H1 (cell line): ENCODE data around the gene HOXB4. TPM values are rescaled to one million over a fixed set of nuclear protein-coding genes. Genes with fewer than 3 reads are reported as not detected.

Experiments used
- CTCF ChIA-PET: fragments of 300-600 bp; sonication (Branson Sonifier 250); formaldehyde crosslinking; loops from one replicate; lab custom pipeline; 2021; ENCODE audit not compliant: partially characterized antibody; lab: Charles Lee
- POLR2A ChIA-PET: fragments of 300-600 bp; sonication (Branson Sonifier 250); formaldehyde crosslinking; loops from one replicate; lab custom pipeline; 2021; ENCODE audit warnings: inconsistent platforms; ENCODE audit not compliant: partially characterized antibody; lab: Charles Lee
- DNase-seq, 2 experiments: peaks; one replicate each; pipeline versions ENCODE4 v3.0.0 to v3.0.0-alpha.2; 2010 to 2022; ENCODE audit warnings: low spot score in 2 of 2, low read depth in 1 of 2, mixed read lengths in 1 of 2
- FAIRE-seq: peaks from 2 replicates; lab custom pipeline; 2011; peaks lifted over from hg19 to GRCh38; lab: Jason Lieb, UNC
- H2AFZ ChIP-seq: 2 replicates; pipeline ENCODE4 v1.8.1; 2012; ENCODE audit warnings: low read length, inconsistent platforms
- H2AK5ac ChIP-seq: 2 replicates; pipeline ENCODE4 v1.6.1; 2013; ENCODE audit warnings: low read depth, low read length
- H2BK120ac ChIP-seq: replicated peaks from 2 replicates; pipeline ENCODE3; 2013; ENCODE audit warnings: low read depth, low read length, inconsistent platforms
- H2BK12ac ChIP-seq: 2 replicates; pipeline ENCODE4 v1.6.1; 2013; ENCODE audit warnings: low read depth, low read length
- H2BK15ac ChIP-seq: 2 replicates; pipeline ENCODE4 v1.6.1; 2013; ENCODE audit warnings: low read length
- H2BK20ac ChIP-seq: 2 replicates; pipeline ENCODE4 v1.6.1; 2013; ENCODE audit warnings: low read length
- H2BK5ac ChIP-seq: 2 replicates; pipeline ENCODE4 v1.6.1; 2013; ENCODE audit warnings: low read depth, low read length
- H3K14ac ChIP-seq: 2 replicates; pipeline ENCODE4 v1.6.1; 2013; ENCODE audit warnings: inconsistent platforms; ENCODE audit not compliant: insufficient read length
- H3K18ac ChIP-seq: 2 replicates; pipeline ENCODE4 v1.6.1; 2013; ENCODE audit warnings: low read length; ENCODE audit errors: extremely low read depth
- H3K23ac ChIP-seq: 2 replicates; pipeline ENCODE4 v1.6.1; 2013; ENCODE audit warnings: inconsistent platforms; ENCODE audit not compliant: insufficient read length
- H3K23me2 ChIP-seq: 2 replicates; pipeline ENCODE4 v1.6.1; 2013; ENCODE audit warnings: low read depth, low read length
- H3K27ac ChIP-seq: 2 replicates; pipeline ENCODE4 v1.6.1; 2011; ENCODE audit warnings: low read depth, low read length, inconsistent platforms
- H3K27me3 ChIP-seq, 4 experiments: replicated peaks in 1 of 4; 1 replicate in 1 of 4; 2 replicates in 3 of 4; pipeline versions ENCODE4 v1.6.1 to v1.8.1; 2011 to 2013; ENCODE audit warnings: low read length in 3 of 4, mild to moderate bottlenecking in 3 of 4, inconsistent platforms in 2 of 4, mixed read lengths in 2 of 4, moderate library complexity in 1 of 4; ENCODE audit not compliant: control insufficient read depth in 3 of 4, insufficient read depth in 3 of 4; ENCODE audit errors: extremely low read depth in 1 of 4
- H3K36me3 ChIP-seq, 4 experiments: 2 replicates each; pipeline versions ENCODE4 v1.6.1 to v1.8.1; 2011 to 2013; ENCODE audit warnings: mild to moderate bottlenecking in 4 of 4, low read length in 3 of 4, moderate library complexity in 2 of 4, control low read depth in 1 of 4, inconsistent platforms in 1 of 4; ENCODE audit not compliant: insufficient read depth in 4 of 4, control insufficient read depth in 2 of 4
- H3K4ac ChIP-seq: replicated peaks from 2 replicates; pipeline ENCODE3; 2013; ENCODE audit warnings: low read length, low read depth, mixed read lengths, inconsistent platforms; ENCODE audit not compliant: insufficient read length
- H3K4me1 ChIP-seq, 4 experiments: replicated peaks in 1 of 4; 1 replicate in 1 of 4; 2 replicates in 3 of 4; pipeline versions ENCODE4 v1.6.1 to v1.8.1; 2011 to 2013; ENCODE audit warnings: low read length in 3 of 4, inconsistent platforms in 2 of 4, mixed read lengths in 1 of 4; ENCODE audit not compliant: insufficient read depth in 4 of 4, control insufficient read depth in 3 of 4
- H3K4me2 ChIP-seq, 2 experiments: 2 replicates each; pipeline versions ENCODE4 v1.6.1 to v1.8.1; 2011 to 2013; ENCODE audit warnings: low read depth in 2 of 2, low read length in 2 of 2, control low read depth in 1 of 2, inconsistent platforms in 1 of 2, mild to moderate bottlenecking in 1 of 2; ENCODE audit not compliant: insufficient read depth in 1 of 2
- H3K4me3 ChIP-seq, 4 experiments: fragments of 200-600, 300-600 bp in 1 of 4; sonication (generic), shearing (Covaris generic), sonication (Bioruptor Twin) in 1 of 4; 2 replicates each; pipeline versions ENCODE4 v1.5.1 to v1.8.1; 2011 to 2016; ENCODE audit warnings: low read length in 4 of 4, low read depth in 3 of 4, control low read depth in 2 of 4, inconsistent platforms in 2 of 4, mild to moderate bottlenecking in 2 of 4, mixed read lengths in 1 of 4, moderate library complexity in 1 of 4; ENCODE audit not compliant: insufficient read depth in 2 of 4; ENCODE audit errors: extremely low read depth in 1 of 4
- H3K56ac ChIP-seq: replicated peaks from 2 replicates; pipeline ENCODE3; 2013; ENCODE audit warnings: low read depth, mild to moderate bottlenecking, mixed read lengths, low read length, inconsistent platforms; ENCODE audit not compliant: insufficient read length
- H3K79me1 ChIP-seq: 2 replicates; pipeline ENCODE4 v1.6.1; 2013; ENCODE audit warnings: low read depth, low read length, control low read depth
- H3K79me2 ChIP-seq, 2 experiments: 2 replicates each; pipeline versions ENCODE4 v1.6.1 to v1.8.1; 2012 to 2013; ENCODE audit warnings: low read length in 2 of 2, mild to moderate bottlenecking in 2 of 2, inconsistent platforms in 1 of 2; ENCODE audit not compliant: insufficient read depth in 2 of 2, control insufficient read depth in 1 of 2
- H3K9ac ChIP-seq, 4 experiments: replicated peaks in 1 of 4; 1 replicate in 1 of 4; 2 replicates in 3 of 4; pipeline versions ENCODE4 v1.6.1 to v1.8.1; 2011 to 2013; ENCODE audit warnings: low read depth in 3 of 4, low read length in 3 of 4, control low read depth in 2 of 4, mild to moderate bottlenecking in 2 of 4, moderate library complexity in 2 of 4, inconsistent platforms in 1 of 4; ENCODE audit errors: extremely low read depth in 1 of 4
- H3K9me3 ChIP-seq, 2 experiments: 2 replicates each; pipeline versions ENCODE4 v1.6.1 to v1.8.1; 2012 to 2013; ENCODE audit warnings: mild to moderate bottlenecking in 2 of 2, moderate library complexity in 2 of 2, control low read depth in 1 of 2, inconsistent platforms in 1 of 2, low read depth in 1 of 2, low read length in 1 of 2, mixed read lengths in 1 of 2; ENCODE audit not compliant: insufficient read depth in 2 of 2
- H4K20me1 ChIP-seq, 2 experiments: replicated peaks in 1 of 2; 2 replicates each; pipeline versions ENCODE3 to v1.8.1; 2011 to 2013; ENCODE audit warnings: inconsistent platforms in 2 of 2, low read length in 2 of 2, mild to moderate bottlenecking in 1 of 2; ENCODE audit not compliant: insufficient read depth in 2 of 2, control insufficient read depth in 1 of 2
- H4K5ac ChIP-seq: 2 replicates; pipeline ENCODE4 v1.6.1; 2013; ENCODE audit warnings: low read length, low read depth, mixed read lengths, inconsistent platforms; ENCODE audit not compliant: insufficient read length
- H4K8ac ChIP-seq: 2 replicates; pipeline ENCODE4 v1.8.0; 2013; ENCODE audit warnings: mild to moderate bottlenecking, moderate library complexity, low read length, inconsistent platforms; ENCODE audit not compliant: insufficient read depth; ENCODE audit errors: extremely low read depth
- H4K91ac ChIP-seq: replicated peaks from 2 replicates; pipeline ENCODE3; 2013; ENCODE audit warnings: low read length, mixed read lengths, inconsistent platforms; ENCODE audit not compliant: insufficient read length
- CBX5 ChIP-seq: fragments of 300-800, 300-1000 bp; sonication (generic); IDR thresholded peaks from 2 replicates; pipeline ENCODE4 v1.7.1; 2016; ENCODE audit warnings: antibody characterized with exemption, low read length, low read depth
- CBX8 ChIP-seq: fragments of 300-800, 300-1000 bp; sonication (generic); IDR thresholded peaks from 2 replicates; pipeline ENCODE4 v1.7.1; 2016; ENCODE audit warnings: low read depth, low read length, borderline replicate concordance
- E2F6 ChIP-seq: IDR thresholded peaks from 2 replicates; pipeline ENCODE4 v1.6.1; 2012; ENCODE audit warnings: inconsistent platforms
- EGR1 ChIP-seq: IDR thresholded peaks from 2 replicates; pipeline ENCODE4 v1.6.1; 2011; ENCODE audit warnings: low read depth, low read length, borderline replicate concordance
- EP300 ChIP-seq, 2 experiments: IDR thresholded peaks; 1 replicate in 1 of 2; 2 replicates in 1 of 2; pipeline ENCODE4 v1.6.1; 2011 to 2012; ENCODE audit warnings: low read depth in 2 of 2, low read length in 2 of 2, mild to moderate bottlenecking in 2 of 2, borderline replicate concordance in 1 of 2, inconsistent platforms in 1 of 2, moderate library complexity in 1 of 2
- EZH2 ChIP-seq: fragments of 200-600 bp; sonication (generic); IDR thresholded peaks from 2 replicates; pipeline ENCODE4 v1.7.1; 2012; ENCODE audit warnings: low read depth, mild to moderate bottlenecking, moderate library complexity, low read length, inconsistent platforms; ENCODE audit not compliant: severe bottlenecking
- KDM5A ChIP-seq: fragments of 200-600 bp; IDR thresholded peaks from 2 replicates; pipeline ENCODE4 v1.7.1; 2012; ENCODE audit warnings: mild to moderate bottlenecking, low read length, inconsistent platforms, mixed read lengths
- RNF2 ChIP-seq: fragments of 200-900, 300-1000 bp; sonication (generic); IDR thresholded peaks from 2 replicates; pipeline ENCODE4 v1.7.1; 2016; ENCODE audit warnings: borderline replicate concordance, low read depth, mild to moderate bottlenecking, antibody characterized with exemption, low read length; ENCODE audit not compliant: poor library complexity, severe bottlenecking; ENCODE audit errors: missing control alignments
- SUZ12 ChIP-seq: fragments of 200-600 bp; sonication (generic); IDR thresholded peaks from 2 replicates; pipeline ENCODE4 v1.6.1; 2012; ENCODE audit warnings: mild to moderate bottlenecking, inconsistent platforms, low read length, moderate library complexity, mixed read lengths
- WGBS, 2 experiments: shearing (Covaris generic) in 1 of 2; methylation state at CpG; one replicate each; pipeline versions ENCODE4 v1.1.6 to v1.1.7; 2013 to 2015; ENCODE audit warnings: low lambda C conversion rate in 2 of 2, mixed read lengths in 2 of 2, inconsistent platforms in 1 of 2, low coverage in 1 of 2, missing lambda C conversion rate in 1 of 2; ENCODE audit not compliant: insufficient replicate concordance in 2 of 2, insufficient coverage in 1 of 2, insufficient read length in 1 of 2; ENCODE audit errors: extremely low coverage in 1 of 2, missing lambda C conversion rate in 1 of 2; 5-methylcytosine and 5-hydroxymethylcytosine counted together
- polyA plus RNA-seq, 7 experiments: library from polyadenylated mRNA; depleted of rRNA in 3 of 7; stranded (reverse) in 5 of 7; unstranded in 2 of 7; fragments of >200 nt in 5 of 7; fragments of 200-250 nt in 2 of 7; gene quantifications; 1 replicate in 5 of 7; 2 replicates in 1 of 7; 4 replicates in 1 of 7; pipeline versions ENCODE4 v1.2.1 to v1.2.3, GENCODE V29; 2011 to 2013; ENCODE audit warnings: missing spikeins in 2 of 7, mixed read lengths in 2 of 7
- total RNA-seq: library from RNA; stranded (reverse); fragmentation: NEBNext Ultra II Directional; extraction: Animal tissue kit (Norgen Biotek cat#: 25700); gene quantifications from 2 replicates; pipeline ENCODE4 v1.2.1, GENCODE V29; 2021

Gene HOXB4
- total and polyA plus RNA-seq, 2 of the 8 experiments (the other 6 are each of a cell fraction or from before 2014, with no cell fraction given), result not detected

GRCh38 chr17:48586355-48587258 lies 8.5 kb upstream of the HOXB4 start:
- Histone ChIP-seq H2BK120ac (no peak overlapping the region), H4K8ac (no peak overlapping the region), H2BK12ac (no peak overlapping the region), H3K27me3 (peaks cover 99 to 100% (median 100%) of the 10 kb centered on the region in 4 experiments), H4K5ac (no peak overlapping the region), H3K79me1 (no peaks in the 10 kb centered on the region), H3K79me2 (no peaks in the 10 kb centered on the region), H2BK20ac (no peak overlapping the region), H3K56ac (no peak overlapping the region), H3K23me2 (no peaks in the 10 kb centered on the region), H3K23ac (no peak overlapping the region), H3K18ac (no peak overlapping the region), H3K9me3 (no peaks in the 10 kb centered on the region), H2AK5ac (no peak overlapping the region), H3K4me2 (no peak overlapping the region), H3K9ac (no peak overlapping the region), H4K91ac (no peak overlapping the region), H2BK15ac (no peak overlapping the region), H3K36me3 (peaks cover 0 to 18% (median 0%) of the 10 kb centered on the region in 4 experiments; a peak in 1 of 8 replicates), H3K4ac (no peak overlapping the region), H3K4me1 (peaks cover 0 to 5% (median 3%) of the 10 kb centered on the region in 4 experiments; a peak in 4 of 7 replicates), H3K27ac (no peak overlapping the region), H3K14ac (no peak overlapping the region), H2AFZ (no peak overlapping the region), H2BK5ac (no peak overlapping the region), H4K20me1 (peaks cover 22 to 38% of the 10 kb centered on the region in 2 experiments), H3K4me3 (0 out of 8 replicates have a peak overlapping the region, but pooled peaks of 1 of the 4 experiments have one; percentile 42)
- no peak for DNase-seq
- ChIA-PET CTCF (interaction anchor here (0.9 to 4.7 kb wide), 17 partner anchors 10 to 323 kb away, joined by 3 to 24 read pairs (median 5); no protein-coding TSS in a partner anchor), POLR2A (interaction anchor here (1.6 kb wide), 1 partner anchor 12 kb away, joined by 4 read pairs; no protein-coding TSS in a partner anchor)
- FAIRE-seq, result no peak
- WGBS, 2 experiments, result 12% methylated on average over 34 of the region's 34 CpGs; no CpG with 5 or more reads in 1 of the 2 experiments
- TF ChIP-seq CBX5 (no peak), EGR1 (no peak), SUZ12 (peak; percentile 84), CBX8 (peak; percentile 77; the same call in 1 of the 2 replicates), RNF2 (peak; percentile 92), KDM5A (no peak), EZH2 (peak; percentile 99), EP300 (IDR thresholded peaks at IDR 0.05; ENCODE audit: borderline replicate concordance in 1 of 2, low read depth in 2 of 2, low read length in 2 of 2) (no peak), E2F6 (no peak)
